WTC11 (cell line): ENCODE data around the gene GDF11. TPM values are rescaled to one million over a fixed set of nuclear protein-coding genes. Genes with fewer than 3 reads are reported as not detected.

ENCODE experiments used
- ATAC-seq: fragments of 200-7000 bp; cut with Tn5 transposase; 2 replicates; pipeline ENCODE4 v1.10.0; 2021; ENCODE audit warnings: mild to moderate bottlenecking, moderate library complexity
- CTCF ChIA-PET: fragments of 300-600 bp; sonication (Branson Sonifier 250); formaldehyde crosslinking; loops from one replicate; lab custom pipeline; 2021; ENCODE audit warnings: antibody characterized with exemption; lab: Charles Lee
- POLR2A ChIA-PET: fragments of 350-600 bp; sonication (Branson Sonifier 250); formaldehyde crosslinking; loops from one replicate; lab custom pipeline; 2021; ENCODE audit warnings: antibody characterized with exemption; lab: Charles Lee
- DNase-seq: peaks from one replicate; pipeline ENCODE4 v3.0.0; 2021; ENCODE audit warnings: low spot score
- H3K27ac Mint-ChIP-seq: 2 replicates; pipeline ENCODE4 v1.8.0; 2021; ENCODE audit warnings: mixed read lengths
- H3K27me3 Mint-ChIP-seq: 2 replicates; pipeline ENCODE4 v1.8.0; 2021; ENCODE audit warnings: low read depth, mild to moderate bottlenecking, moderate library complexity, mixed read lengths
- H3K36me3 Mint-ChIP-seq: 2 replicates; pipeline ENCODE4 v1.8.0; 2021; ENCODE audit warnings: mixed read lengths
- H3K4me1 Mint-ChIP-seq: 2 replicates; pipeline ENCODE4 v1.8.0; 2022; ENCODE audit warnings: mixed read lengths
- H3K4me3 Mint-ChIP-seq: 2 replicates; pipeline ENCODE4 v1.8.0; 2021; ENCODE audit warnings: mild to moderate bottlenecking, moderate library complexity, mixed read lengths
- H3K9me3 Mint-ChIP-seq: 2 replicates; pipeline ENCODE4 v1.8.0; 2021; ENCODE audit warnings: mixed read lengths
- CDX4 ChIP-seq: fragments of 250-450 bp; sonication (Bioruptor Pico); IDR thresholded peaks from 2 replicates; pipeline ENCODE4 v1.9.0; 2021; ENCODE audit warnings: moderate library complexity, mild to moderate bottlenecking, inconsistent platforms, borderline replicate concordance
- E2F5 ChIP-seq: sonication (generic); formaldehyde crosslinking; IDR thresholded peaks from 2 replicates; pipeline ENCODE4 v1.8.1; 2022; ENCODE audit warnings: mild to moderate bottlenecking, moderate library complexity, missing genetic modification reagents
- EMX1 ChIP-seq: fragments of 250-450 bp; sonication (Bioruptor Pico); IDR thresholded peaks from 2 replicates; pipeline ENCODE4 v1.8.0; 2021; ENCODE audit warnings: mild to moderate bottlenecking
- FOXJ3 ChIP-seq: sonication (generic); formaldehyde crosslinking; IDR thresholded peaks from 2 replicates; pipeline ENCODE4 v1.9.0; 2021; ENCODE audit warnings: missing genetic modification reagents, mild to moderate bottlenecking, borderline replicate concordance
- HMGA2 ChIP-seq: fragments of 250-450 bp; sonication (Bioruptor Pico); IDR thresholded peaks from 2 replicates; pipeline ENCODE4 v1.4.0; 2021; ENCODE audit warnings: mild to moderate bottlenecking, moderate library complexity
- NFATC4 ChIP-seq: fragments of 250-450 bp; sonication (Bioruptor Pico); IDR thresholded peaks from 2 replicates; pipeline ENCODE4 v1.9.0; 2021; ENCODE audit warnings: mild to moderate bottlenecking
- NFE2L1 ChIP-seq: sonication (generic); formaldehyde crosslinking; IDR thresholded peaks from 2 replicates; pipeline ENCODE4 v1.8.1; 2023; ENCODE audit warnings: missing genetic modification reagents
- NFYB ChIP-seq: sonication (generic); formaldehyde crosslinking; conservative IDR thresholded peaks from 2 replicates; pipeline ENCODE4 v1.8.0; 2022; ENCODE audit warnings: low read depth, missing genetic modification reagents
- TEAD4 ChIP-seq: sonication (generic); formaldehyde crosslinking; IDR thresholded peaks from 2 replicates; pipeline ENCODE4 v1.8.0; 2022; ENCODE audit warnings: mild to moderate bottlenecking, missing genetic modification reagents
- USF2 ChIP-seq: sonication (generic); formaldehyde crosslinking; IDR thresholded peaks from 2 replicates; pipeline ENCODE4 v1.8.1; 2023; ENCODE audit warnings: mild to moderate bottlenecking, missing genetic modification reagents, moderate library complexity
- ZNF232 ChIP-seq: sonication (generic); formaldehyde crosslinking; IDR thresholded peaks from 2 replicates; pipeline ENCODE4 v1.8.0; 2022; ENCODE audit warnings: mild to moderate bottlenecking, missing genetic modification reagents
- ZNF281 ChIP-seq: sonication (generic); formaldehyde crosslinking; IDR thresholded peaks from 2 replicates; pipeline ENCODE4 v1.8.0; 2023; ENCODE audit warnings: mild to moderate bottlenecking, missing genetic modification reagents
- ZNF425 ChIP-seq: fragments of 250-450 bp; sonication (Bioruptor Pico); conservative IDR thresholded peaks from 2 replicates; pipeline ENCODE4 v1.9.0; 2021; ENCODE audit warnings: mild to moderate bottlenecking
- total RNA-seq: library from RNA; stranded (reverse); gene quantifications from 3 replicates; pipeline ENCODE4 v1.2.3, GENCODE V29; 2021

The GDF11 gene
- total RNA-seq, 1 experiment from 2014 or later: 16.9 TPM

GRCh38 chr12:55744340-55745030 is 1.6 kb downstream of the GDF11 start:
- Mint-ChIP-seq H3K4me1 (peaks cover 59% of the 10 kb centered on the region), H3K27me3 (peaks cover 2% of the 10 kb centered on the region; the same call in 1 of the 2 replicates), H3K27ac (peak overlapping the region; percentile 67), H3K36me3 (peaks cover 23% of the 10 kb centered on the region), H3K4me3 (peak overlapping the region; percentile 97), H3K9me3 (no peaks in the 10 kb centered on the region)
- TF ChIP-seq NFYB (CRISPR knock-in tag) (0 out of 2 replicates have a peak, but pooled peaks have one; percentile 15), USF2 (CRISPR knock-in tag) (peak; percentile 42; the same call in 1 of the 2 replicates), E2F5 (CRISPR knock-in tag) (no peak)
- DNase-seq (no peak), ATAC-seq (no peak)
- ChIA-PET CTCF (interaction anchor here (0.8 to 3.4 kb wide), 13 partner anchors 8 to 229 kb away, joined by 3 to 24 read pairs (median 4); partner anchors contain the start of genes CD63, DNAJC14, ITGA7 and ORMDL2), POLR2A (interaction anchor here (0.7 to 4.0 kb wide), 6 partner anchors 8 to 136 kb away, joined by 3 to 19 read pairs (median 5); partner anchors contain the start of genes CD63, DNAJC14, ORMDL2 and SARNP)

- peaks cover 68% of the 10 kb centered on the region for H3K4me1 Mint-ChIP-seq
- peak overlapping the region; percentile 84 for H3K27ac Mint-ChIP-seq
- peaks cover 31% of the 10 kb centered on the region for H3K36me3 Mint-ChIP-seq
- POLR2A ChIA-PET: interaction anchor here (0.6 to 4.0 kb wide), 7 partner anchors 13 to 230 kb away, joined by 3 to 19 read pairs (median 3); partner anchors contain the start of genes CD63 and ORMDL2
- H3K27me3 Mint-ChIP-seq: peaks cover 2% of the 10 kb centered on the region; the same call in 1 of the 2 replicates
- DNase-seq (peak; percentile 82), ATAC-seq (peak; percentile 69)
- CTCF ChIA-PET: interaction anchor here (0.6 to 5.0 kb wide), 22 partner anchors 8 to 299 kb away, joined by 3 to 50 read pairs (median 4); partner anchors contain the start of genes CD63, DNAJC14, IKZF4 and ITGA7
- TF ChIP-seq ZNF281 (CRISPR knock-in tag): peak; percentile 69; the same call in 1 of the 2 replicates
- no peak for TF ChIP-seq ZNF232
- H3K4me3 Mint-ChIP-seq: peak overlapping the region; percentile 97
- H3K9me3 Mint-ChIP-seq: no peaks in the 10 kb centered on the region
Measured at GRCh38 chr12:55745361-55746173, 2.6 kb downstream of the GDF11 start.

- no peaks in the 10 kb centered on the region for H3K27me3 Mint-ChIP-seq
- H3K4me3 Mint-ChIP-seq: peak overlapping the region; percentile 66
- peaks cover 39% of the 10 kb centered on the region for H3K36me3 Mint-ChIP-seq
- peak overlapping the region; percentile 77 for H3K27ac Mint-ChIP-seq
- CTCF ChIA-PET: interaction anchor here (0.6 to 5.0 kb wide), 13 partner anchors 9 to 520 kb away, joined by 3 to 50 read pairs (median 3); partner anchors contain the start of genes CD63, ORMDL2 and SARNP
- TF ChIP-seq EMX1: no peak
- TF ChIP-seq NFE2L1 (CRISPR knock-in tag): no peak
- no peak for TF ChIP-seq TEAD4 (CRISPR knock-in tag)
- no peak for TF ChIP-seq CDX4 (CRISPR knock-in tag)
- TF ChIP-seq NFATC4 (CRISPR knock-in tag): no peak
- no peak for TF ChIP-seq USF2 (CRISPR knock-in tag)
- no peak for TF ChIP-seq ZNF425
- TF ChIP-seq HMGA2 (CRISPR knock-in tag): no peak
- no peak for TF ChIP-seq FOXJ3 (CRISPR knock-in tag)
- POLR2A ChIA-PET: interaction anchor here (0.5 to 1.6 kb wide), 7 partner anchors 11 to 261 kb away, joined by 3 to 4 read pairs (median 3); no protein-coding TSS in a partner anchor
- H3K9me3 Mint-ChIP-seq: no peaks in the 10 kb centered on the region
- no peak for DNase-seq
- ATAC-seq: no peak
- H3K4me1 Mint-ChIP-seq: peaks cover 72% of the 10 kb centered on the region
Measured at GRCh38 chr12:55746174-55746912, 3.4 kb downstream of the GDF11 start.
